ENCODE data around the gene TMC6. TPM values are rescaled to one million over a fixed set of nuclear protein-coding genes. Genes with fewer than 3 reads are reported as not detected.

The TMC6 gene
- total and polyA plus RNA-seq, 4 donors: 75.7 to 166 (median 98.9) TPM

- ATAC-seq (ENCODE audit: insufficient read depth, low FRiP score) (no peak), DNase-seq (no peak)
- no peak overlapping the region for H3K9ac ChIP-seq (ENCODE audit: insufficient read depth in 1 of 2, low read length in 2 of 2)
- no peaks in the 10 kb centered on the region for H3K27me3 ChIP-seq (ENCODE audit: control insufficient read depth in 3 of 3, insufficient read depth in 3 of 3, low read length in 2 of 3)
- no peak for TF ChIP-seq CTCF (IDR thresholded peaks at IDR 0.05; ENCODE audit: control extremely low read depth, extremely low read depth)
- no peaks in the 10 kb centered on the region for H3K4me1 ChIP-seq (ENCODE audit: control insufficient read depth in 5 of 5, insufficient read depth in 5 of 5, low read length in 5 of 5)
- H3K4me3 ChIP-seq: no peak overlapping the region
- no peak overlapping the region for H3K27ac ChIP-seq (ENCODE audit: low read depth in 1 of 2, low read length in 1 of 2)
- H3K36me3 ChIP-seq (ENCODE audit: control insufficient read depth in 4 of 4, insufficient read depth in 4 of 4, low read length in 4 of 4): peaks cover 42 to 66% (median 56%) of the 10 kb centered on the region in 4 donors
- 95 to 96% methylated on average over 6 of the region's 6 CpGs for WGBS, 2 donors
- no peaks in the 10 kb centered on the region for H3K9me3 ChIP-seq (ENCODE audit: control insufficient read depth in 4 of 4, insufficient read depth in 3 of 4, low read length in 3 of 4)
These were observed 33.5 kb downstream of the TMC6 start for GRCh38 chr17:78095035-78095434.

GRCh38 chr17:78092794-78093324 is 35.7 kb downstream of the TMC6 start:
- peaks cover 44 to 56% (median 49%) of the 10 kb centered on the region in 4 donors for H3K36me3 ChIP-seq (ENCODE audit: control insufficient read depth in 4 of 4, insufficient read depth in 4 of 4, low read length in 4 of 4)
- H3K4me1 ChIP-seq (ENCODE audit: control insufficient read depth in 5 of 5, insufficient read depth in 5 of 5, low read length in 5 of 5): no peaks in the 10 kb centered on the region
- no peak overlapping the region for H3K4me3 ChIP-seq
- H3K27me3 ChIP-seq (ENCODE audit: control insufficient read depth in 3 of 3, insufficient read depth in 3 of 3, low read length in 2 of 3): no peaks in the 10 kb centered on the region
- TF ChIP-seq CTCF (IDR thresholded peaks at IDR 0.05; ENCODE audit: control extremely low read depth, extremely low read depth): no peak
- no peak overlapping the region for H3K27ac ChIP-seq (ENCODE audit: low read depth in 1 of 2, low read length in 1 of 2)
- H3K9ac ChIP-seq (ENCODE audit: insufficient read depth in 1 of 2, low read length in 2 of 2): no peak overlapping the region
- 94 to 96% methylated on average over 6 of the region's 6 CpGs for WGBS, 2 donors
- H3K9me3 ChIP-seq (ENCODE audit: control insufficient read depth in 4 of 4, insufficient read depth in 3 of 4, low read length in 3 of 4): no peaks in the 10 kb centered on the region
- no peak for ATAC-seq (ENCODE audit: insufficient read depth, low FRiP score)
- no peak for DNase-seq

GRCh38 chr17:78089576-78090281 is 38.8 kb downstream of the TMC6 start:
- Histone ChIP-seq H3K36me3 (ENCODE audit: control insufficient read depth in 4 of 4, insufficient read depth in 4 of 4, low read length in 4 of 4) (peaks cover 34 to 43% (median 38%) of the 10 kb centered on the region in 4 donors), H3K4me3 (no peak overlapping the region), H3K9ac (ENCODE audit: insufficient read depth in 1 of 2, low read length in 2 of 2) (no peak overlapping the region), H3K27ac (ENCODE audit: low read depth in 1 of 2, low read length in 1 of 2) (peak overlapping the region in 1 of 2 donors; percentile 52), H3K9me3 (ENCODE audit: control insufficient read depth in 4 of 4, insufficient read depth in 3 of 4, low read length in 3 of 4) (no peaks in the 10 kb centered on the region), H3K27me3 (ENCODE audit: control insufficient read depth in 3 of 3, insufficient read depth in 3 of 3, low read length in 2 of 3) (no peaks in the 10 kb centered on the region), H3K4me1 (ENCODE audit: control insufficient read depth in 5 of 5, insufficient read depth in 5 of 5, low read length in 5 of 5) (no peaks in the 10 kb centered on the region)
- 67 to 76% methylated on average over 7 of the region's 7 CpGs for WGBS, 2 donors
- ATAC-seq (ENCODE audit: insufficient read depth, low FRiP score) (no peak), DNase-seq (no peak)
- TF ChIP-seq CTCF (IDR thresholded peaks at IDR 0.05; ENCODE audit: control extremely low read depth, extremely low read depth): no peak
